Smooth muscle cell of the brain vasculature (primary cell): ENCODE measurements around the gene KIF26B.

Source experiments
- DNase-seq: peaks from one replicate; pipeline ENCODE4 v3.0.0-alpha.2; 2012; ENCODE audit warnings: low read depth, low spot score

The KIF26B gene

GRCh38 chr1:245673881-245674414, 519.2 kb downstream of the KIF26B start:
- DNase-seq: no peak

GRCh38 chr1:245677461-245678240, 522.9 kb downstream of the KIF26B start:
- no peak for DNase-seq

DNA sequence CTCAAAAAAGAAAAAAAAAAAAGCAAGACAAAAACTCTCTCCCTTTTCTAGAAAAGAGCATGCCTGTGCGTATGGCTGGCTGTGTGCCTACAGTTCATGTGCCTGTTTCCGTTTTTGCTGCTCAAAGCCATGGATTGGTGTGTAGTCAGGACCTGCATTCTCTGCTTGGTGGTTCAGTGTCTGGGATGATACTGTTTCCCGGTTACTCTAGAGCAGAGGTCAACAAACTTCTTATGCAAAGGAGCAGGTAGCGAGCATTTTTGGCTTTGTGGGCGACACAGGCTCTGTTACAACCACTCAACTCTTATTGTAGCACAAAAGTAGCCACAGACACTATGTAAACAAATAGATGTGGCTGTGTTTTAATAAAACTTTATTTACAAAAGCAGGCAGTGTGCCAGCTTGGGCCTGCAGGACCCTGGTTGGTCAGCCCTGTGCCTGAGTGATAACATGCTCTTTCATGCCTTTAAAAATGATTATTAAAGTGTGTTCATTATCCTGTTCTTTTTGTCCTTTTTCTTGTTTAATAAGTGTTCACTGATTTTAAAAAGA, 524.2 kb downstream of the KIF26B start:
- DNase-seq: no peak

DNA sequence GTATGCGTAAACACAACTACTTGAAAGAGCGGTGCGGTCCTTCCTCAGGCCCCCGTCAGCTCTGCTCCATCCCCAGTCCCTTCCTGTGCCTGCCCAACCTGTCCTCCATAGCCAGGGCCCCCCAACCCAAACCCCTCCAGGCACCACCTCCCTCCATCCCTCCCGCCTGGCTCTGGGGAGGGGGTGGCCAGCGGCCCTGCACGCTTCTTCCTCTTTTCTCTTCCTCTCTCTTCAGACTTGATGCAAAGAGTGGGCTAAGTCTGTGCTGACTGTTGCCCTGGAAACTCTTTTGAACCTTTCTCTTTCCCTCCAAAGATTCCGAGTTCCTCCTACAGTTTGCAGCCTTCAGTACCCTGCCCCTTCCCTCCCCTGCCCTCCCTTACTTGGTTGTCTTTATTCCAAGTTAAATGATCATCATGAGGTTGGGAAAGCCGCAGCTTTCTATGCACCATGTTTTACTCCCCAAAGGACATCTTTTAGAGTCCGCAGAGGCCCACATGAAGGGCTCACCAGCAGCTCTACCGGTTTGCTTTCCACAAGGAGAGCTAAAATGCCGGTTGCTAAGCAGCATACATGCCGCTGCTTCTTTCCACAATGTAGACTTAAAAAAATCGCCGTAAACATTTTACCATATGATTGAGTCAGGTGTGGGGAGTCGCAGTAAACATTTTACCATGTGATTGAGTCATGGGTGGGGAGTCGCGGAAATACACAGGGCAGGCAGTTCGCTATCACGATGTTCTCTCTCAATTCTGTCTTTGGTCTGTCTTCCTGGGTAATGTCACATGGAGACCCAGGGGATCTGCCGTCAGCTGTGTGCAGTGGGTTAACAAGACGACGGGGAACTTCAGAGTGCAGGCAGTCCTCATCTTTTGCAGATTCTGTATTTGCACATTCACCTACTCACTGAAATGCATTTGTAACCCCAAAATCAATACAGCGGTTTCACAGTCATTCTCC, 525.3 kb downstream of the KIF26B start:
- no peak for DNase-seq

DNA sequence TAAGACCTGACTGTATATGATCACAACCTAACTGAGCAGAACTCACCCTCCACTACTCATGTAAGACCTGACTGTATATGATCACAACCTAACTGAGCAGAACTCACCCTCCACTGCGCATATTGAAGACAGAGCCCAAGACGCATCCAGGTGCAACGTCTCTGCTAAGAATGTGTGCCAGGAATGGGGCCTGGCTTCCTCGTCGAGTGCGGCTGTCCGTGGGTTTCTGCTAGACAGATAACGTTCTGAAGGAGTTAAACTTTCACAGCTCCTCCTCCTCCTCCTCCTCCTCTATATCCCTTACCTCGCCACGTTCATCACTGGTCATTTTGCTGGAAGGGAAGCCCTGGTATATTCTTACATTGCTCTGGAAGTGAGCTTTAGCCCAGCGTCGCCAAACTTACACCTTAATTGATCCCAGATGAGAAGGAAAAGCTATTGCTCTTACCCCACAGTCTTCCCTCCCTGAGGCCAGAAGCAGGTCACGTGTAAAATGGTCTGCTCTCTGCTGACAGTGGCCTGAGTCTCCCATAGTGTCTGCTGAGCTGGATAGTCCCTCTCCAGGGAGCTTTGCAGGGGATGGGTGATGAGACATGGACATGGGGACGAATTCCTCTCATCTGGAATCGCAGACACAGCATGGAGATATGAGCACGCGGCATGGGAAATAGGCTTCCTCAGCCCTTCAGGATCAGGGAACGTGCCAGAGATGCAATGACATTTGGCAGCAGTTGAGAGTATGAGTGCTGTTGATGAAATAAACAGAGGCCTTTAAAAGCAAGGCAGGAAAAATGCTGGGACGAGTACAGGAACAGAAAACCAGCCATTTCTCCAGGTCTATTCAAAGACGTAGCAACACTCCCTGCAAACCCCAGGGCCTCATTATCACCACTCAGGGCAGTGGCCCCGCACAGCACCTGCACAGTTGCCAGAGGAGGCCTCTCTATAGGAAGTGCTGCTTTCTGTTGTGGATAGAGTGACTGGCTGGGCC, 528.1 kb downstream of the KIF26B start:
- no peak for DNase-seq

- DNase-seq: no peak
These were observed 528.9 kb downstream of the KIF26B start for GRCh38 chr1:245683676-245684075.

- DNase-seq: no peak
These were observed 529.4 kb downstream of the KIF26B start for GRCh38 chr1:245684166-245684565.

GRCh38 chr1:245684571-245684970, 529.8 kb downstream of the KIF26B start:
- no peak for DNase-seq

GRCh38 chr1:245685111-245685810, 530.5 kb downstream of the KIF26B start:
- DNase-seq: no peak

DNA sequence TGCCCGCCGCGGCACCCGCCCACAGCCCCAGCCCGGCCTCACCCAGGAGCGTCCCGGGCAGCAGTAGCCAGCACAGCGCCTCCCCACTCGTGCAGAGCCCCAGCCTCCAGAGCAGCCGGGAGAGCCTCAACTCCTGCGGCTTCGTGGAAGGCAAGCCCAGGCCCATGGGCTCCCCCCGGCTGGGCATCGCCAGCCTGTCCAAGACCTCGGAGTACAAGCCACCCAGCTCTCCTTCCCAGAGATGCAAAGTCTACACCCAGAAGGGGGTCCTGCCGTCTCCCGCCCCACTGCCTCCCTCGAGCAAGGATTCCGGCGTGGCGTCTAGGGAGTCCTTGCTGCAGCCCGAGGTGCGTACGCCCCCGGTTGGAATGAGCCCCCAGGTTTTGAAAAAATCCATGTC, 531.2 kb downstream of the KIF26B start:
- no peak for DNase-seq

DNA sequence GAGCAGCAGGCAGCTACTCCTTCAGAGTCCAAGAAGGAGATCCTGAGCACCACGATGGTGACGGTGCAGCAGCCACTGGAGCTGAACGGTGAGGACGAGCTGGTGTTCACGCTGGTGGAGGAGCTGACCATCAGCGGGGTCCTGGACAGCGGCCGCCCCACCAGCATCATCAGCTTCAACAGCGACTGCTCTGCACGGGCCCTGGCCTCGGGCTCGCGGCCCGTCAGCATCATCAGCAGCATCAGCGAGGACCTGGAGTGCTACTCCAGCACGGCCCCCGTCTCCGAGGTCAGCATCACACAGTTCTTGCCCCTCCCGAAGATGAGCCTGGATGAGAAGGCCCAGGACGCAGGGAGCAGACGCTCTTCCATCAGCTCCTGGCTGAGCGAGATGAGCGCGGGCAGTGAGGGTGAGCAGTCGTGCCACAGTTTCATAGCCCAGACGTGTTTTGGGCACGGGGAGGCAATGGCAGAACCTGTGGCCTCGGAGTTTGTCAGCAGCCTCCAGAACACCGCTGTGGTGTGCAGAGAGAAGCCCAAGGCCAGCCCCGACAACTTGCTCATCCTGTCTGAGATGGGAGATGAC, 531.8 kb downstream of the KIF26B start:
- DNase-seq: no peak

DNA sequence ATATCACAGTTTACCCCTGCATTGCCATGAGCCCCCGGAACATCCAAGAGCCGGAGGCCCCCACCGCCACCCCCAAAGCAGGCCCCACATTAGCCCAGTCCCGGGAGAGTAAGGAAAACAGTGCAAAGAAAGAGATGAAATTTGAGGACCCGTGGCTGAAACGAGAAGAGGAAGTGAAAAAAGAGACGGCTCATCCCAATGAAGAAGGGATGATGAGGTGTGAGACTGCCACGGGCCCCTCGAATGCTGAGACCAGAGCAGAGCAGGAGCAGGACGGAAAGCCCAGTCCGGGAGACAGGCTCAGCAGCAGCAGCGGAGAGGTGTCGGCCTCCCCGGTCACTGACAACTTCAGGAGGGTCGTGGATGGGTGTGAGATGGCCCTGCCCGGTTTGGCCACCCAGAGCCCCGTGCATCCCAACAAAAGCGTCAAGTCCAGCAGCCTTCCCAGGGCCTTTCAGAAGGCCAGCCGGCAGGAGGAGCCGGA, 532.4 kb downstream of the KIF26B start:
- no peak for DNase-seq

DNA sequence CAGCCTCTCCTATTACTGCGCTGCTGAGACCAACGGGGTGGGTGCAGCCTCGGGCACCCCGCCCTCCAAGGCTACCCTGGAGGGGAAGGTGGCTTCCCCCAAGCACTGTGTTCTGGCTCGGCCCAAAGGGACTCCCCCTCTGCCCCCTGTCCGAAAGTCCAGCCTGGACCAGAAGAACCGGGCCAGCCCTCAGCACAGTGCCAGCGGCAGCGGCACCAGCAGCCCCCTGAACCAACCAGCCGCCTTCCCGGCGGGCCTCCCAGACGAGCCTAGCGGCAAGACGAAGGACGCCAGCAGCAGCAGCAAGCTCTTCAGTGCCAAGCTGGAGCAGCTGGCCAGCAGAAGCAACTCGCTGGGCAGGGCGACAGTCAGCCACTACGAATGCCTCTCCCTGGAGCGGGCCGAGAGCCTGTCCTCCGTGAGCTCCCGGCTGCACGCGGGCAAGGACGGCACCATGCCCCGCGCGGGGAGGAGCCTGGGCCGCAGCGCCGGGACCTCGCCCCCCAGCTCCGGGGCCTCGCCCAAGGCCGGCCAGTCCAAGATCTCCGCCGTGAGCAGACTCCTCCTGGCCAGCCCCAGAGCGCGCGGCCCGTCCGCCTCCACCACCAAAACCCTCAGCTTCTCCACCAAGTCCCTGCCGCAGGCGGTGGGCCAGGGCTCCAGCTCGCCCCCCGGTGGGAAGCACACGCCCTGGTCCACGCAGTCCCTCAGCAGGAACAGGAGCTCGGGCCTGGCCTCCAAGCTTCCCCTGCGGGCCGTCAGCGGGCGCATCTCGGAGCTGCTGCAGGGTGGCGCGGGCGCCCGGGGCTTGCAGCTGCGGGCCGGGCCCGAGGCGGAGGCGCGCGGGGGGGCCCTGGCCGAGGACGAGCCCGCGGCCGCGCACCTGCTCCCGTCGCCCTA, 533.1 kb downstream of the KIF26B start:
- DNase-seq: no peak

- DNase-seq: no peak
These were observed 534.0 kb downstream of the KIF26B start for GRCh38 chr1:245688536-245689453.

- no peak for DNase-seq
These were observed 535.4 kb downstream of the KIF26B start for GRCh38 chr1:245690156-245690690.

- no peak for DNase-seq
These were observed 536.3 kb downstream of the KIF26B start for GRCh38 chr1:245690946-245691541.

- DNase-seq: no peak
These were observed 537.1 kb downstream of the KIF26B start for GRCh38 chr1:245691897-245692296.
